Hepatocyte (in vitro differentiated cells): ENCODE results near the gene DOP1B. TPM values are rescaled to one million over a fixed set of nuclear protein-coding genes. Genes with fewer than 3 reads are reported as not detected.

ENCODE experiments used
- DNase-seq: peaks from one replicate; pipeline ENCODE4 v3.0.0-alpha.2; 2016; ENCODE audit warnings: low spot score
- H2AFZ ChIP-seq: fragments of 200-600 bp; sonication (generic); 2 replicates; pipeline ENCODE4 v1.6.0; 2016; ENCODE audit warnings: antibody characterized with exemption, mild to moderate bottlenecking
- H3K27ac ChIP-seq: fragments of 200-600 bp; sonication (generic); 2 replicates; pipeline ENCODE4 v1.5.1; 2016; ENCODE audit warnings: mild to moderate bottlenecking
- H3K27me3 ChIP-seq: fragments of 200-600 bp; sonication (generic); 2 replicates; pipeline ENCODE4 v1.6.1; 2016
- H3K36me3 ChIP-seq: fragments of 200-600 bp; sonication (generic); replicated peaks from 2 replicates; pipeline ENCODE4 v1.5.1; 2016; ENCODE audit warnings: low read depth; ENCODE audit not compliant: insufficient read depth
- H3K4me1 ChIP-seq: fragments of 200-600 bp; sonication (generic); 2 replicates; pipeline ENCODE4 v1.5.1; 2016; ENCODE audit warnings: mild to moderate bottlenecking, moderate library complexity; ENCODE audit not compliant: insufficient read depth
- H3K4me2 ChIP-seq: fragments of 200-600 bp; sonication (generic); 2 replicates; pipeline ENCODE4 v1.6.0; 2016
- H3K4me3 ChIP-seq: fragments of 200-600 bp; sonication (generic); 2 replicates; pipeline ENCODE4 v1.5.1; 2016; ENCODE audit warnings: mild to moderate bottlenecking
- H3K79me2 ChIP-seq: fragments of 200-600 bp; sonication (generic); 2 replicates; pipeline ENCODE4 v1.6.0; 2017; ENCODE audit warnings: mild to moderate bottlenecking
- H3K9me2 ChIP-seq: fragments of 200-600 bp; sonication (generic); replicated peaks from 2 replicates; pipeline ENCODE4 v1.6.0; 2017; ENCODE audit warnings: mild to moderate bottlenecking; ENCODE audit not compliant: insufficient read depth
- H3K9me3 ChIP-seq: fragments of 200-600 bp; sonication (generic); 2 replicates; pipeline ENCODE4 v1.5.1; 2016; ENCODE audit warnings: low read depth, mild to moderate bottlenecking
- H4K20me1 ChIP-seq: fragments of 200-600 bp; sonication (generic); 2 replicates; pipeline ENCODE4 v1.6.0; 2016; ENCODE audit warnings: mild to moderate bottlenecking; ENCODE audit not compliant: insufficient read depth, poor library complexity, severe bottlenecking
- EZH2 ChIP-seq: fragments of 200-600 bp; sonication (generic); IDR thresholded peaks from 2 replicates; pipeline ENCODE4 v1.6.1; 2016; ENCODE audit warnings: antibody characterized with exemption, mild to moderate bottlenecking, borderline replicate concordance
- EZH2phosphoT487 ChIP-seq: fragments of 200-600 bp; sonication (generic); IDR thresholded peaks from one replicate; pipeline ENCODE4 v1.6.1; 2018; ENCODE audit warnings: antibody characterized with exemption, mild to moderate bottlenecking, low read depth, moderate library complexity; ENCODE audit not compliant: unreplicated experiment, severe bottlenecking
- WGBS: methylation state at CpG from one replicate; pipeline ENCODE4 v1.1.6; 2016; ENCODE audit warnings: low lambda C conversion rate; ENCODE audit errors: missing lambda C conversion rate; 5-methylcytosine and 5-hydroxymethylcytosine counted together
- polyA plus RNA-seq: library from polyadenylated mRNA; unstranded; fragments of >200 nt; fragmentation: Nextera tagmentation; extraction: Ambion mirVana; gene quantifications from 2 replicates; pipeline ENCODE4 v1.2.1, GENCODE V29; 2016
- total RNA-seq: library from RNA; depleted of rRNA; stranded (reverse); fragments of >200 nt; gene quantifications from 2 replicates; pipeline ENCODE4 v1.2.3, GENCODE V29; 2014
- TF ChIP-seq, protein P1 (sequence below): fragments of 200-600 bp; sonication (generic); IDR thresholded peaks from 2 replicates; pipeline ENCODE4 v1.5.1; 2016; ENCODE audit warnings: antibody characterized with exemption, mild to moderate bottlenecking; ENCODE audit not compliant: poor library complexity

Gene DOP1B
- total and polyA plus RNA-seq, 2 experiments from 2014 or later, result 6.6 to 17.7 TPM

DNA sequence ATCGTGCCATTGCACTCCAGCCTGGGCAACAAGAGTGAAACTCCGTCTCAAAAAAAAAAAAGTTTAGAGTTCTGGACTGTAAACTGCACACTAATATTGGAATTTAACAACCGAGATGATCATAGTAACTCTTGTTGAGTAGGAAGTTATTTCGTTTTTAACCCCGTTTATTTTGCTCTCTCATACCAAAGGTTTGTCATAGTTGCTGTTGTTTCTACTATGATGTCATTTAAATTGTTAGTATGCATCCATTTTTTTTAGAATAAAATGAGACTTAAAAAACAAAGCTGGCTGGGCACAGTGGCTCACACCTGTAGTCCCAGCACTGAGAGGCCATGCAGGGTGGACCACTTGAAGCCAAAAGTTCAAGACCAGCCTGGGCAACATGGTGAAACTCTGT lies 49.3 kb downstream of the DOP1B start:
- H3K9me2 ChIP-seq, result no peaks in the 10 kb centered on the region
- H2AFZ ChIP-seq, result no peak overlapping the region
- no peak overlapping the region for H3K27ac ChIP-seq
- H3K4me1 ChIP-seq, result peaks cover 25% of the 10 kb centered on the region
- no peaks in the 10 kb centered on the region for H3K79me2 ChIP-seq
- no peaks in the 10 kb centered on the region for H4K20me1 ChIP-seq
- H3K36me3 ChIP-seq, result no peaks in the 10 kb centered on the region
- no peaks in the 10 kb centered on the region for H3K9me3 ChIP-seq
- WGBS, result 94% methylated on average over 5 of the region's 5 CpGs
- no peaks in the 10 kb centered on the region for H3K27me3 ChIP-seq
- no peak overlapping the region for H3K4me3 ChIP-seq
- no peak overlapping the region for H3K4me2 ChIP-seq
- TF ChIP-seq, protein P1, sequence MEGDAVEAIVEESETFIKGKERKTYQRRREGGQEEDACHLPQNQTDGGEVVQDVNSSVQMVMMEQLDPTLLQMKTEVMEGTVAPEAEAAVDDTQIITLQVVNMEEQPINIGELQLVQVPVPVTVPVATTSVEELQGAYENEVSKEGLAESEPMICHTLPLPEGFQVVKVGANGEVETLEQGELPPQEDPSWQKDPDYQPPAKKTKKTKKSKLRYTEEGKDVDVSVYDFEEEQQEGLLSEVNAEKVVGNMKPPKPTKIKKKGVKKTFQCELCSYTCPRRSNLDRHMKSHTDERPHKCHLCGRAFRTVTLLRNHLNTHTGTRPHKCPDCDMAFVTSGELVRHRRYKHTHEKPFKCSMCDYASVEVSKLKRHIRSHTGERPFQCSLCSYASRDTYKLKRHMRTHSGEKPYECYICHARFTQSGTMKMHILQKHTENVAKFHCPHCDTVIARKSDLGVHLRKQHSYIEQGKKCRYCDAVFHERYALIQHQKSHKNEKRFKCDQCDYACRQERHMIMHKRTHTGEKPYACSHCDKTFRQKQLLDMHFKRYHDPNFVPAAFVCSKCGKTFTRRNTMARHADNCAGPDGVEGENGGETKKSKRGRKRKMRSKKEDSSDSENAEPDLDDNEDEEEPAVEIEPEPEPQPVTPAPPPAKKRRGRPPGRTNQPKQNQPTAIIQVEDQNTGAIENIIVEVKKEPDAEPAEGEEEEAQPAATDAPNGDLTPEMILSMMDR, result no peak
- no peak for TF ChIP-seq EZH2
- no peak for TF ChIP-seq EZH2phosphoT487
- no peak for DNase-seq

Other genes with a start within 250 kb of the DOP1B start
- gene SETD4, start 96.3 kb upstream of the DOP1B start, total RNA-seq, result 16.6 and 20.5 TPM in 2 replicates
- gene SETD4, start 96.3 kb upstream of the DOP1B start, polyA plus RNA-seq, result 13.7 and 17.8 TPM in 2 replicates
- 130 and 152 TPM in 2 replicates for gene CBR1, start 86.8 kb upstream of the DOP1B start, total RNA-seq
- 89.0 and 113 TPM in 2 replicates for gene CBR1, start 86.8 kb upstream of the DOP1B start, polyA plus RNA-seq
- gene CBR3, start 21.7 kb upstream of the DOP1B start, total RNA-seq, result 0.12 and 1.7 TPM in 2 replicates
- gene CBR3, start 21.7 kb upstream of the DOP1B start, polyA plus RNA-seq, result 0.22 and 0.56 TPM in 2 replicates
- 32.7 and 33.3 TPM in 2 replicates for gene MORC3, start 163.4 kb downstream of the DOP1B start, total RNA-seq
- 10.8 and 12.3 TPM in 2 replicates for gene MORC3, start 163.4 kb downstream of the DOP1B start, polyA plus RNA-seq
- 1.9 and 3.5 TPM in 2 replicates for gene CHAF1B, start 228.6 kb downstream of the DOP1B start, total RNA-seq
- 1.1 and 2.0 TPM in 2 replicates for gene CHAF1B, start 228.6 kb downstream of the DOP1B start, polyA plus RNA-seq